HG02870 (cell line): ENCODE results near the gene DNAJC12.
"Not testable (repeated sequence)": the region's sequence is repeated elsewhere in the genome, so short reads cannot be mapped to it uniquely, and the experiment has no call there.

Experiments
- ATAC-seq: cut with Tn5 transposase; IDR thresholded peaks from one replicate; pipeline ENCODE4 v1.9.1; 2021; ENCODE audit warnings: mild to moderate bottlenecking, moderate library complexity; ENCODE audit not compliant: unreplicated experiment

DNAJC12 gene

GRCh38 chr10:67767244-67767643, 70.7 kb downstream of the DNAJC12 start:
- ATAC-seq, result no peak

- peak; percentile 83 for ATAC-seq
Measured at GRCh38 chr10:67764012-67764822, 73.8 kb downstream of the DNAJC12 start.

GRCh38 chr10:67763499-67764011, 74.4 kb downstream of the DNAJC12 start:
- ATAC-seq, result peak; percentile 0

- not testable (repeated sequence) for ATAC-seq
Measured at GRCh38 chr10:67762567-67762966, 75.4 kb downstream of the DNAJC12 start.

GRCh38 chr10:67760272-67760671, 77.7 kb downstream of the DNAJC12 start:
- ATAC-seq, result no peak
